22Rv1 (cell line): ENCODE results near the gene CDK12.

Experiments used
- ZFX ChIP-seq: fragments of 450-650 bp; IDR thresholded peaks from 2 replicates; pipeline ENCODE4 v1.6.1; 2017; ENCODE audit warnings: antibody characterized with exemption, borderline replicate concordance
- TF ChIP-seq, protein P1 (sequence below): fragments of 450-650 bp; IDR thresholded peaks from 2 replicates; pipeline ENCODE4 v1.5.1; 2017; ENCODE audit warnings: mild to moderate bottlenecking

DNA sequence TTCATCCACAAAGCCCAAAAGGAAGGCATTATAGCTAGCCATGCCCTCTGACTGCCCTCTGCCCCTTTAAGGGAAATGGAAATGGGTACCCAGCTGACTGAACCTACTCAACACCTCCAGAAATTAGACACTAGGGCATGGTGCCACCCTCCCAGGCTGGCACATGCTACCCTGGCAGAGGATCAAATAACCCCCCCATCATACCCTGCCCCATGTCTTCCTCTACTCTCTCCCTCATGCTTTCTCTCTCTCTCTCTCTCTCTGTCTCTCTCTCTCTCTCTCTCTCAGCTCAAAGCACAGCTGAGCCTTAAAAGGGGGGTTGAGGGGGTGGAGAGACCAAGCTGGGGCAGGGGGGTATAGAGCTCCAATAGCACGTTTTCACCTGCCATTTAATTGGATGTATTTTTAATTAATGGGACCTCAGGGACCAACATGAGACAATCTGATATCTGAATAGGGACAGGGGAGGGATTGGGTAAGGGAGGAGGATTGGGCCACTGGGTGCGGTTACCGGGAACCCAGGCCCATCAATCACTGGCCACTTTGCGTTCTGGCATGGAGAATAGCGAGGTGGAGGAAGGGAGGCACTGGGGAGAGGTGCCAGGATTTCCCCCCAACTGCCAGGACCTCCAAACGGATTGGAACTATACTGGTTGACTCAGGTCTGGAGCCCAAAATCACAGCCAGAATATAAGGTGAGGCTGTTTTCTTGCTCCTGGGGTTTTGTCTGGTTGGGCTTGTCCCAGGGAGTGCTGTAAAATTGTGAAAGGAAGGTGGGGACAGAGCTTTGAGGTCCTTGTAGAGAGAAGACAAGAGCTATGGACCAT is 88.7 kb downstream of the CDK12 start:
- TF ChIP-seq, protein P1, sequence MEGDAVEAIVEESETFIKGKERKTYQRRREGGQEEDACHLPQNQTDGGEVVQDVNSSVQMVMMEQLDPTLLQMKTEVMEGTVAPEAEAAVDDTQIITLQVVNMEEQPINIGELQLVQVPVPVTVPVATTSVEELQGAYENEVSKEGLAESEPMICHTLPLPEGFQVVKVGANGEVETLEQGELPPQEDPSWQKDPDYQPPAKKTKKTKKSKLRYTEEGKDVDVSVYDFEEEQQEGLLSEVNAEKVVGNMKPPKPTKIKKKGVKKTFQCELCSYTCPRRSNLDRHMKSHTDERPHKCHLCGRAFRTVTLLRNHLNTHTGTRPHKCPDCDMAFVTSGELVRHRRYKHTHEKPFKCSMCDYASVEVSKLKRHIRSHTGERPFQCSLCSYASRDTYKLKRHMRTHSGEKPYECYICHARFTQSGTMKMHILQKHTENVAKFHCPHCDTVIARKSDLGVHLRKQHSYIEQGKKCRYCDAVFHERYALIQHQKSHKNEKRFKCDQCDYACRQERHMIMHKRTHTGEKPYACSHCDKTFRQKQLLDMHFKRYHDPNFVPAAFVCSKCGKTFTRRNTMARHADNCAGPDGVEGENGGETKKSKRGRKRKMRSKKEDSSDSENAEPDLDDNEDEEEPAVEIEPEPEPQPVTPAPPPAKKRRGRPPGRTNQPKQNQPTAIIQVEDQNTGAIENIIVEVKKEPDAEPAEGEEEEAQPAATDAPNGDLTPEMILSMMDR = no peak
- no peak for TF ChIP-seq ZFX
